Osteocyte (in vitro differentiated cells): ENCODE data around the gene CLIC3. TPM values are rescaled to one million over a fixed set of nuclear protein-coding genes. Genes with fewer than 3 reads are reported as not detected.
A peak's percentile ranks its signal among the peaks of the same experiment; 100 is the strongest.

Experiments used
- DNase-seq: peaks from one replicate; pipeline ENCODE4 v3.0.0; 2021; ENCODE audit warnings: mixed read lengths; ENCODE audit not compliant: unreplicated experiment; ENCODE audit errors: extremely low spot score
- H3K27ac Mint-ChIP-seq: one replicate; pipeline ENCODE4 v1.8.0; 2021; ENCODE audit warnings: mild to moderate bottlenecking, mixed read lengths; ENCODE audit not compliant: unreplicated experiment
- H3K27me3 Mint-ChIP-seq: one replicate; pipeline ENCODE4 v1.8.0; 2021; ENCODE audit warnings: mixed read lengths; ENCODE audit not compliant: unreplicated experiment
- H3K36me3 Mint-ChIP-seq: one replicate; pipeline ENCODE4 v1.8.0; 2021; ENCODE audit warnings: mixed read lengths; ENCODE audit not compliant: unreplicated experiment
- H3K4me1 Mint-ChIP-seq: one replicate; pipeline ENCODE4 v1.8.0; 2021; ENCODE audit warnings: mixed read lengths; ENCODE audit not compliant: unreplicated experiment
- H3K4me3 Mint-ChIP-seq: one replicate; pipeline ENCODE4 v1.8.0; 2021; ENCODE audit warnings: mild to moderate bottlenecking, moderate library complexity, mixed read lengths; ENCODE audit not compliant: unreplicated experiment
- H3K9me3 Mint-ChIP-seq: one replicate; pipeline ENCODE4 v1.8.0; 2021; ENCODE audit warnings: mixed read lengths; ENCODE audit not compliant: unreplicated experiment
- total RNA-seq: library from RNA; stranded (reverse); gene quantifications from 2 replicates; pipeline ENCODE4 v1.2.1, GENCODE V29; 2021
- TF ChIP-seq, protein P1 (sequence below): fragments of 200-600 bp; sonication (generic); IDR thresholded peaks from 2 replicates; pipeline ENCODE4 v1.5.0; 2021; ENCODE audit warnings: antibody characterized with exemption, mild to moderate bottlenecking, moderate library complexity

Gene CLIC3
- total RNA-seq, 1 donor from 2014 or later: not detected

DNA sequence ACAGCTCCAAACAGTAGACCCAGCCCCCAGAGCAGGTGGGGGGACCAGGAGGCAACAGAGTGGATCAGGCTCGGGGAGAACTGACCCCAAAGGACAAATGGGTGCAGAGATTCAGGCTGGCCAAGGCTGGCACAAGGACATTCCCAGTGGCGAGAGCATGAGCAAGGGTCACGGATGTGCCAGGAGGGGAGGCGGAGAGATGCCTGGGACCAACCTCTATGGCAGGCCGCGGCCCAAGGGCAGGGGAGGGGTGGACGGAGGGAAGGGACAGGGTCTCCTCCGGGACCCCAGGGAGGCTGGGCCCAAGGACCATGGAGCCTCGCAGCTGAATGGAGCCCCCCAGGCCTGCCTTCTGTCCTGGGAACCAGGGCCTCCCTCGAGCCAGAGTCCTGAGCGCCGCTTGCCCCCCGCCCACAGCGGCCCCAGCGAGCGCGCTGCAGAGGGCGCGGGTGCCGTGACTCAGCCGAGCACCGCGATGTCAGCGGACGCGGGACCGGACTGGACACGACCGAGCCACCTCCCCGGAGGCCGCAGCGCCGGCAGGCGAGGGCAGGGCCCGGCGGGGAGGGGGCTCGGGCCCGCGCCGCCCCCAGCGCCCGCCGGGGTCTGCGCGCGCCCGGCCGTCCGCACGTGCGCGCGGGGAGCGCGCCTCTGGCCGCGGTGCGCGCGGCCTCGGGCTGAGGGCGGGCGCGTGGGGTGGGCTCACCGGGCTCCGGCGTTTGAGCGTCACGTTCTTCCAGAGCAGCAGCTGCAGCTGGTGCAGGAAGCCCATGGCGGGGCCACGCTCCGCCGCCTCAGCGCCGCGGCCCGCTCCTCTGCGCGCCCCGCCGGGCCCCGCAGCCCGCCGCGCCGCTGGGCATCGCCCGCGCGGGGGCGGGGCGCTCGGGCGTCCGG lies 31.2 kb upstream of the CLIC3 start, which contains the start of gene ABCA2:
ABCA2 (minus strand) TSS at position 869 of the 894 bp plus-strand sequence; CDS start at position 772, 97 bp downstream.
- H3K36me3 Mint-ChIP-seq: no peaks in the 10 kb centered on the region
- no peak for DNase-seq
- TF ChIP-seq, protein P1, sequence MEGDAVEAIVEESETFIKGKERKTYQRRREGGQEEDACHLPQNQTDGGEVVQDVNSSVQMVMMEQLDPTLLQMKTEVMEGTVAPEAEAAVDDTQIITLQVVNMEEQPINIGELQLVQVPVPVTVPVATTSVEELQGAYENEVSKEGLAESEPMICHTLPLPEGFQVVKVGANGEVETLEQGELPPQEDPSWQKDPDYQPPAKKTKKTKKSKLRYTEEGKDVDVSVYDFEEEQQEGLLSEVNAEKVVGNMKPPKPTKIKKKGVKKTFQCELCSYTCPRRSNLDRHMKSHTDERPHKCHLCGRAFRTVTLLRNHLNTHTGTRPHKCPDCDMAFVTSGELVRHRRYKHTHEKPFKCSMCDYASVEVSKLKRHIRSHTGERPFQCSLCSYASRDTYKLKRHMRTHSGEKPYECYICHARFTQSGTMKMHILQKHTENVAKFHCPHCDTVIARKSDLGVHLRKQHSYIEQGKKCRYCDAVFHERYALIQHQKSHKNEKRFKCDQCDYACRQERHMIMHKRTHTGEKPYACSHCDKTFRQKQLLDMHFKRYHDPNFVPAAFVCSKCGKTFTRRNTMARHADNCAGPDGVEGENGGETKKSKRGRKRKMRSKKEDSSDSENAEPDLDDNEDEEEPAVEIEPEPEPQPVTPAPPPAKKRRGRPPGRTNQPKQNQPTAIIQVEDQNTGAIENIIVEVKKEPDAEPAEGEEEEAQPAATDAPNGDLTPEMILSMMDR: no peak
- no peaks in the 10 kb centered on the region for H3K9me3 Mint-ChIP-seq
- peak within 1 kb of the TSS; percentile 7 for H3K27ac Mint-ChIP-seq
- peaks cover 12% of the 10 kb centered on the region for H3K4me1 Mint-ChIP-seq
- H3K27me3 Mint-ChIP-seq: no peaks in the 10 kb centered on the region
- H3K4me3 Mint-ChIP-seq: peak within 1 kb of the TSS; percentile 77

DNA sequence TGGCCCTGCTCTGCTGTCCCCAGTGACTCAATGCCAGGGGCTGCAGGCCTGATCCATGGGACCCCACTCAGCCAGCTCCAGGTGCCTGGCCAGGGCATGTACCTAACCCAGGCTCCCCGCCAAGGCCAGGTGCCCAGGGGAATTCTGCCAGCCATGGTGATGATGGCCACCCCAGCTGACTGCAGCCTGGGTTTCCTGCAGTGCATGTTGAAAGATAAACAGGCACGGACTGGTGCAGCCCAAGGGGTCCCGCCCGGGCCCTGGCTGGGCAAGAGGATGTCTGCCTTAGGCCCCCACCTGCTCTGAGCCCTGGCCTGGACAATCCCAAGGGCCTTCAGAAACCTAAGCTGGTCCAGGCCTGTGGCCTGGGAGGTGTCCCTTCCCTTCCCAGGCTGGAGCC lies 30.5 kb upstream of the CLIC3 start:
- H3K36me3 Mint-ChIP-seq: no peaks in the 10 kb centered on the region
- no peak overlapping the region for H3K27ac Mint-ChIP-seq
- no peaks in the 10 kb centered on the region for H3K9me3 Mint-ChIP-seq
- TF ChIP-seq, protein P1: no peak
- H3K27me3 Mint-ChIP-seq: no peaks in the 10 kb centered on the region
- peaks cover 12% of the 10 kb centered on the region for H3K4me1 Mint-ChIP-seq
- H3K4me3 Mint-ChIP-seq: peak overlapping the region; percentile 77
- no peak for DNase-seq

DNA sequence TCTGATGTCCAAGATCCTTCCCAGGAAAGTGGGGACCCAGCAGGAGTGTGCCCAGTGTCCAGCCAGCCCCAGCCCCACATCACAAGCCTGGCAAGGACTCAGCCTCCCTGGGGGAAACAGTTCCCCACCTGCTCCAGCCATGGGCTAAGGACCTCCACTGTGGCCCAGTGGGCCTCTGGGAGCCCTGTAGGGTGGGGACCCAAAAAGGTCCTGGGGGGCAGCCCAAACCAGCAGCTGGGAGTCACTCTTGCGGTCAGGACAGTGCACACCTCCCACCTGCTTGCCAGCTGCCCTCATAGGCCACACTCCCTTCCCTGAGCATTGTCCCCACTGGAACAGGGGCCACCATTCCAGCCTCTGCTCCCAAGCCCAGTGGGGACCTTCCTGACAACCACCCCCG lies 30.0 kb upstream of the CLIC3 start:
- DNase-seq: no peak
- Mint-ChIP-seq H3K9me3 (no peaks in the 10 kb centered on the region), H3K27me3 (no peaks in the 10 kb centered on the region), H3K36me3 (no peaks in the 10 kb centered on the region), H3K4me1 (peaks cover 12% of the 10 kb centered on the region), H3K27ac (no peak overlapping the region), H3K4me3 (peak overlapping the region; percentile 35)
- TF ChIP-seq, protein P1: no peak

DNA sequence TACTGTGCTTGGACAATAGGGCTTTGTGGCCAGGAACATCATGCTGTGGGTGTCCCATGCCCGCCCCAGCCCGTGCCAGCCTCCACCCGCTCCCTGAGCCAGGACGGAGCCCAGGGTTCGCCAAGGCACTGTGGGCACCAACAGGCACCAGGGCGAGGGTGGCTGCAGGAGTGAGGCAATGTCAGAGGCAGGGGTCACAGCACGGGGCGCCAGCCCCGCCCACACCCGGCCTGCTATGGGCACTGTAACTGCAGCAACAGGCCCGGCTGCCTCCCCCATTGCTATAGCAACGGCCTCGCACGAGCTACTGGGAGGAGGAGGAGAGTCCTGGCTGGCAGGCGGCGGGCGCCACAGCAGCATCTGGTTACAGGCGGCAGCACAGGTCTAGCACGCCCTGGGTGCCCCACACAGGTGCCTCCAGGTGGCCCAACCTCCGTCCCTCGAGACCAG lies 29.2 kb upstream of the CLIC3 start:
- Mint-ChIP-seq H3K4me1 (peaks cover 12% of the 10 kb centered on the region), H3K4me3 (no peak overlapping the region), H3K27me3 (no peaks in the 10 kb centered on the region), H3K9me3 (no peaks in the 10 kb centered on the region), H3K36me3 (no peaks in the 10 kb centered on the region), H3K27ac (no peak overlapping the region)
- TF ChIP-seq, protein P1: no peak
- no peak for DNase-seq

DNA sequence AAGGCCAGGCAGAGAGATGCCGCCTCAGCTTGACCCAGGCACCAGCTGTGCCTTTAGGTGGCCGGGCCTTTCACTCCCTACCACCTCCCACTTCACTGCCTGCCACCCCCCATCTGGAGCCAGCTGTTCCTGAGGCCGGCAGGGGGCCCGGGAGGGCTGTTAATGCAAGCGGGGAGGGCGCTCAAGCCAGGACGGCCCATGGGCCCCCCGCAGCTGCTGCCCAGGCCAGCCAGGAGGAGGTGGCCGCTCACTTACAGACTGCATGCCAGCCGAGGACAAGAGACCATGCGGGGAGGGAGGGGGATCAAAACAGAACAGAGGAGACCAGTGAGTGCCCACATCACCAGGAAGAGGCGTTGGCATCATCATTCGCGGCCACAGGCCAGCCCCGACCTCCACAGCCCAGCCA lies 27.2 kb upstream of the CLIC3 start:
- TF ChIP-seq, protein P1: no peak
- Mint-ChIP-seq H3K27me3 (no peaks in the 10 kb centered on the region), H3K4me3 (no peak overlapping the region), H3K27ac (no peak overlapping the region), H3K4me1 (peaks cover 8% of the 10 kb centered on the region), H3K36me3 (peaks cover 2% of the 10 kb centered on the region), H3K9me3 (no peaks in the 10 kb centered on the region)
- no peak for DNase-seq
